Measurements from ENCODE around the gene SMARCE1. TPM values are rescaled to one million over a fixed set of nuclear protein-coding genes. Genes with fewer than 3 reads are reported as not detected.
"Not testable (repeated sequence)": the region's sequence is repeated elsewhere in the genome, so short reads cannot be mapped to it uniquely, and the experiment has no call there.

Gene SMARCE1
- polyA plus RNA-seq, 4 donors: 75.4 to 116 (median 85.5) TPM

DNA sequence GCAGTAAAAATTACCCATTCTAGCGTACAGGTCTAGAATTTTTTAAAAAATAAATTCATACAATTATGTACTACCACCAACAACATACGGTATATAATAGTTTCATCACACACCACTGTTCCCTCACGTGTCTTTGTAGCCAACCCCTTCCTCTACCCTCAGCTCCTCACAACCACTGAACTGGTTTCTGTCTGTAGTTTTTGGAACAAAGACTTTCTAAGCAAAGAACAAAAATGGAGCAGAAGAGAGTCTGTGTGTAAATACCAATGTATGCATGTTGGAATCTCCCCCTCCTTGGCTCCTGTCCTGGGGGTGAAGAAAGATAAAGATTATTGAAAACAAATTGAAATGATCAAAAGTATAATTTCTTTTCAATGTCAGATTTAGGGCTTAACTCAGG is 50.5 kb downstream of the SMARCE1 start:
- Histone ChIP-seq H3K27ac (ENCODE audit: low read depth in 1 of 3, low read length in 2 of 3) (no peak overlapping the region), H3K9me3 (ENCODE audit: control insufficient read depth in 2 of 2, insufficient read depth in 1 of 2, low read depth in 1 of 2, low read length in 1 of 2) (no peaks in the 10 kb centered on the region), H3K4me1 (ENCODE audit: control insufficient read depth in 3 of 3, insufficient read depth in 2 of 3, low read depth in 1 of 3, low read length in 2 of 3) (peaks cover 0 to 8% (median 0%) of the 10 kb centered on the region in 3 donors), H3K27me3 (ENCODE audit: control insufficient read depth in 3 of 3, insufficient read depth in 3 of 3, low read length in 3 of 3) (no peaks in the 10 kb centered on the region), H3K36me3 (ENCODE audit: control insufficient read depth in 3 of 3, insufficient read depth in 2 of 3, low read depth in 1 of 3, low read length in 3 of 3) (no peaks in the 10 kb centered on the region), H3K4me3 (ENCODE audit: low read depth in 1 of 3, low read length in 3 of 3) (no peak overlapping the region)
- no peak for FAIRE-seq
- DNase-seq: no peak
- WGBS, 3 donors: 92 to 96% (median 96%) methylated on average over 3 of the region's 3 CpGs

DNA sequence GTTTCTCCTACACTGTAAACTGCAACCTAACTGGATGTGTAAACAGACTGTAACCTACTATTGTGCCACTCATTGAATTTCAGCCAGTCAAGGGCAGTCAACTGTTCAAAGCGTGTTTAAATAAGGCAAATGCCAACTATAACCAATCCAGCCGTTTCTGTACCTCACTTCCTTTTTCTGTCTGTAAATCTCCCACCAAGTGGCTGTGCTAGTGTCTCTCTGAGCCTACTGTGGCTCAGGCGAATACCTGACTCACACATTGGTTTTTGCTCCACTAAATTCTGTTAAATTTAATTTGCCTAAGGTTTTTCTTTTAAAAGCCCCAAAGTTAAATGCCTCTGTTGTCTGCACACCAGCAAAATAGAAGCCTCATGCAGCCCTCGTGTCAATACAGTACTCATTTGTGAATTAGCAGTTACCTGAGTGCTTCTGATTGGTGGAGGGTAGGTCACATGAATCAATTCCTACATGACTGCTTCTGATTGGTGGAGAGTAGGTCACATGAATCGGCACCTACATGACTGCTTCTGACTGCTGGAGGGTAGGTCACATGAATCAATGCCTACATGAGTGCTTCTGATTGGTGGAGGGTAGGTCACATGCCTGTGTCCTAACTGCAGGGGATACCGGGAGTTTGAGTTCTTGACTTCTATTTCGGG is 51.2 kb downstream of the SMARCE1 start:
- Histone ChIP-seq H3K4me3 (ENCODE audit: low read depth in 1 of 3, low read length in 3 of 3) (no peak overlapping the region), H3K9me3 (ENCODE audit: control insufficient read depth in 2 of 2, insufficient read depth in 1 of 2, low read depth in 1 of 2, low read length in 1 of 2) (no peaks in the 10 kb centered on the region), H3K4me1 (ENCODE audit: control insufficient read depth in 3 of 3, insufficient read depth in 2 of 3, low read depth in 1 of 3, low read length in 2 of 3) (peaks cover 0 to 8% (median 0%) of the 10 kb centered on the region in 3 donors), H3K27ac (ENCODE audit: low read depth in 1 of 3, low read length in 2 of 3) (no peak overlapping the region), H3K27me3 (ENCODE audit: control insufficient read depth in 3 of 3, insufficient read depth in 3 of 3, low read length in 3 of 3) (no peaks in the 10 kb centered on the region), H3K36me3 (ENCODE audit: control insufficient read depth in 3 of 3, insufficient read depth in 2 of 3, low read depth in 1 of 3, low read length in 3 of 3) (no peaks in the 10 kb centered on the region)
- 81 to 85% (median 85%) methylated on average over 7 of the region's 7 CpGs for WGBS, 3 donors
- DNase-seq: no peak
- FAIRE-seq: no peak

DNA sequence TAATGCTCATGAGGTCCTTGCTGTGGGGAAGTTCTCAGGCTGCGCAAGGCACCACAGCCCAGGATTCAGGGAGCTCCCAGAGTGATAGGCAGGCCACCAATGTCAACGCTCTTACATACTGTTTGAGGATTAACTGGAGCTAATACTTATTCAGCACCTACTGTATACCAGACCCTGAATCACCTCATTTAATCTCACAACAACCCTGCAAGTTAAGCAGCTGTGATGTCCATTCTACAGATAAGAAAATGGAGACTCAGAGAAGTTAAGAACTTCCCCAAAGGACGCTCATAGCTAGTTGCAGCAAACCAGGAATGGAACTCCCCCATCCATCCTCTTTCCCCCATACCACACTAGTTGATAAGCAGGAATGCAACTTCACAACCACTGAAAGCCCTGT is 56.9 kb downstream of the SMARCE1 start:
- Histone ChIP-seq H3K4me1 (ENCODE audit: control insufficient read depth in 3 of 3, insufficient read depth in 2 of 3, low read depth in 1 of 3, low read length in 2 of 3) (no peaks in the 10 kb centered on the region), H3K9me3 (ENCODE audit: control insufficient read depth in 2 of 2, insufficient read depth in 1 of 2, low read depth in 1 of 2, low read length in 1 of 2) (no peaks in the 10 kb centered on the region), H3K27me3 (ENCODE audit: control insufficient read depth in 3 of 3, insufficient read depth in 3 of 3, low read length in 3 of 3) (no peaks in the 10 kb centered on the region), H3K36me3 (ENCODE audit: control insufficient read depth in 3 of 3, insufficient read depth in 2 of 3, low read depth in 1 of 3, low read length in 3 of 3) (no peaks in the 10 kb centered on the region), H3K4me3 (ENCODE audit: low read depth in 1 of 3, low read length in 3 of 3) (no peak overlapping the region), H3K27ac (ENCODE audit: low read depth in 1 of 3, low read length in 2 of 3) (no peak overlapping the region)
- FAIRE-seq (no peak), DNase-seq (no peak)
- WGBS, 3 donors: 88 to 95% (median 95%) methylated on average over 3 of the region's 3 CpGs

DNA sequence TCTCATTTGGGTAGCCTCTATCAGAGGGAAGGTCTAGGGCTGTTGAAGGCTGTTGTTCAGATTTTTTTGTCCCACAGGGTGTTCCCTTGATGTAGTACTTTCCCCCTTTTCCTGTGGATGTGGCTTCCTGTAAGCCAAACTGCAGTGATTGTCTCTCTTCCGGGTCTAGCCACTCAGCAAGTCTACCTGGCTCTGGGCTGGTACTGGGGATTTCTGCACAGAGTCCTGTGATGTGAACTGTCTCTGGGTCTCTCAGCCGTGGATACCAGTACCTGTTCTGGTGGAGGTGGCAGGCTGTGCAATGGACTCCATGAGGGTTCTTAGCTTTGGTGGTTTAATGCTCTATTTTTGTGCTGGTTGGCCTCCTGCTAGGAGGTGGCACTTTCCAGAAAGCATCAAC is 59.1 kb downstream of the SMARCE1 start:
- no peaks in the 10 kb centered on the region for H3K9me3 ChIP-seq (ENCODE audit: control insufficient read depth in 2 of 2, insufficient read depth in 1 of 2, low read depth in 1 of 2, low read length in 1 of 2)
- 78 to 86% (median 81%) methylated on average over 2 of the region's 2 CpGs for WGBS, 3 donors
- no peak overlapping the region for H3K4me3 ChIP-seq (ENCODE audit: low read depth in 1 of 3, low read length in 3 of 3)
- no peaks in the 10 kb centered on the region for H3K4me1 ChIP-seq (ENCODE audit: control insufficient read depth in 3 of 3, insufficient read depth in 2 of 3, low read depth in 1 of 3, low read length in 2 of 3)
- DNase-seq (no peak), FAIRE-seq (no peak)
- H3K36me3 ChIP-seq (ENCODE audit: control insufficient read depth in 3 of 3, insufficient read depth in 2 of 3, low read depth in 1 of 3, low read length in 3 of 3): no peaks in the 10 kb centered on the region
- H3K27me3 ChIP-seq (ENCODE audit: control insufficient read depth in 3 of 3, insufficient read depth in 3 of 3, low read length in 3 of 3): no peaks in the 10 kb centered on the region
- no peak overlapping the region for H3K27ac ChIP-seq (ENCODE audit: low read depth in 1 of 3, low read length in 2 of 3)

DNA sequence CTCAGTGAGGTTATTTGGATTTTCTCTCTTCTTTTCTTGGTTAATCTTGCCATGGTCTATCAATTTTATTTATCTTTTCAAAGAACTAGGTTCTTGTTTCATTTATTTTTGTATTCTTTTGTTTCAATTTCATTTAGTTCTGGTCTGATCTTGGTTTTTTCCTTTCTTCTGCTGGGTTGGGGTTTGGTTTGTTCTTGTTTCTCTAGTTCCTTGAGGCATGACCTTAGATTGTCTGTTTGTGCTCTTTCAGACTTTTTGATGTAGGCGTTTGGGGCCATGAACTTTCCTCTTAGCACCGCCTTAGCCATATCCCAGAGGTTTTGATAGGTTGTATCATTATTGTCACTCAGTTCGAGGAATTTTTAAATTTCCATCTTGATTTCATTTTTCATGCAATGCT is 61.4 kb downstream of the SMARCE1 start:
- not testable (repeated sequence) for DNase-seq; H3K4me3 ChIP-seq (ENCODE audit: low read depth in 1 of 3, low read length in 3 of 3); H3K4me1 ChIP-seq (ENCODE audit: control insufficient read depth in 3 of 3, insufficient read depth in 2 of 3, low read depth in 1 of 3, low read length in 2 of 3); FAIRE-seq; H3K27ac ChIP-seq (ENCODE audit: low read depth in 1 of 3, low read length in 2 of 3); H3K9me3 ChIP-seq (ENCODE audit: control insufficient read depth in 2 of 2, insufficient read depth in 1 of 2, low read depth in 1 of 2, low read length in 1 of 2); H3K36me3 ChIP-seq (ENCODE audit: control insufficient read depth in 3 of 3, insufficient read depth in 2 of 3, low read depth in 1 of 3, low read length in 3 of 3); H3K27me3 ChIP-seq (ENCODE audit: control insufficient read depth in 3 of 3, insufficient read depth in 3 of 3, low read length in 3 of 3)
- WGBS, 3 donors: 56 to 69% (median 66%) methylated on average over 3 of the region's 3 CpGs

DNA sequence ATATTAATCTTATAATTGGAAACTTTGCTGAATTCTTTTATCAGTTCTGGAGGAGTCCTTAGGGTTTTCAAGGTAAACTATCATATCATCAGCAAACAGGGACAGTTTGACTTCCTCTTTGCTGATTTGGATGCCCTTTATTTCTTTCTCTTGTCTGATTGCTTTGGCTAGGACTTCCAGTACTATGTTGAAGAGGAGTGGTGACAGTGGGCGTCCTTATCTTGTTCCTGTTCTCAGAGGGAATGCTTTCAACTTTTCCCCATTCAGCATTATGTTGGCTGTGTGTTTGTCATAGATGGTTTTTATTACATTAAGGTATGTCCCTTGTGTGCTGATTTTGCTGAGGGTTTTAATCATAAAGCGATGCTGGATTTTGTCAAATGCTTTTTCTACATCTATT is 62.7 kb downstream of the SMARCE1 start:
- FAIRE-seq; H3K27ac ChIP-seq (ENCODE audit: low read depth in 1 of 3, low read length in 2 of 3): not testable (repeated sequence)

DNA sequence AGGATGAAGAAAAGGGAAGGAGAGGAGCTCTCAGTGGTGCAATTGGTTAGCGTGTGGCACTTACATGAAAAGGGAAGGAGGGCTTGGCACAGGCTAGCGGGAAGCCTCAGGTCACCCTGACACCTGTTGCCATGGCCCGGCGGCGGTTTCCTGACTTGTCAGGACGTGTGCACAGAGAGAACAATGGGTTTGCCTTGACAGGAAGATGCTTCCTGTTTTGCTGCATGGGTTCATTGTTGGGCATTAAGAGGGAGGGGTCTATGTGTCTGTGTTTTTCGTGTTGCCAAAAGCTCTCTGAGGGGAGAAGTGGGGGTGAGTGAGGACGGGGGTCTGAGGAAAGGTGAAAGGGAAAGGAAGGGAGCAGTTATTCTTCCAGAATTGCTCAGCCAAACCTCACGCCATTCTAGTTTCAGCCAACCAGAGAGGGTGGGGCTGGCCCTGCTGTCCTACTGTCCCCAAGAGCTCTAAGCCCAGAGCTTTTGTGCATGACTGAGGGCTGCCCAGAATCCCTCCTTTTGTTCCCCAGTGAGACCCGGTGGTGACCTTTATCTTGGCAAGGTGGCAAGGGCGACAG is 65.2 kb downstream of the SMARCE1 start:
- WGBS, 3 donors: 31 to 37% (median 33%) methylated on average over 11 of the region's 11 CpGs

More for the DNA sequence above, 62.7 kb downstream of the SMARCE1 start:
- H3K4me3 ChIP-seq (ENCODE audit: low read depth in 1 of 3, low read length in 3 of 3); H3K4me1 ChIP-seq (ENCODE audit: control insufficient read depth in 3 of 3, insufficient read depth in 2 of 3, low read depth in 1 of 3, low read length in 2 of 3); H3K9me3 ChIP-seq (ENCODE audit: control insufficient read depth in 2 of 2, insufficient read depth in 1 of 2, low read depth in 1 of 2, low read length in 1 of 2); H3K27me3 ChIP-seq (ENCODE audit: control insufficient read depth in 3 of 3, insufficient read depth in 3 of 3, low read length in 3 of 3); H3K36me3 ChIP-seq (ENCODE audit: control insufficient read depth in 3 of 3, insufficient read depth in 2 of 3, low read depth in 1 of 3, low read length in 3 of 3); DNase-seq: not testable (repeated sequence)
- WGBS, 3 donors: 65 to 85% (median 80%) methylated on average over 2 of the region's 2 CpGs

DNA sequence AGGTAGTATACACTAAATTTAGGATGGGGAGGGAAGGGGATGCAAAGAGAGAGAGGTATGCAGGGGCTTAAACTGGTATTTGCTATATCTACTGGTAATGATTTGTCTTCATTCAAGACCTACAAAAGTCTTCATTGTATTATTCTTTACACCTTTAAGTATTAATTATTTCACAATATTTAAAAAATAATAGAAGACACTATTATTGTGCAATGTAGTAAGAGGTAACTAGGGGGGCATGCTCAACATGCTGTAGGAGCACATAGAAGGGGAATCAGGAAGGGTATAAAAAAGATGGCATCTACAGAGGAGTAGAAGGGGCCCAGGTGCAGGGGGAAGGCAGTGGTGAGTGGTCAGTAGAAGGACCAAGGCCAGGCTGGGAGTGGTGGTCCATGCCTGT is 67.5 kb downstream of the SMARCE1 start:
- FAIRE-seq (no peak), DNase-seq (no peak)
- Histone ChIP-seq H3K9me3 (ENCODE audit: control insufficient read depth in 2 of 2, insufficient read depth in 1 of 2, low read depth in 1 of 2, low read length in 1 of 2) (no peaks in the 10 kb centered on the region), H3K27me3 (ENCODE audit: control insufficient read depth in 3 of 3, insufficient read depth in 3 of 3, low read length in 3 of 3) (peaks cover 0 to 2% (median 0%) of the 10 kb centered on the region in 3 donors), H3K27ac (ENCODE audit: low read depth in 1 of 3, low read length in 2 of 3) (no peak overlapping the region), H3K4me3 (ENCODE audit: low read depth in 1 of 3, low read length in 3 of 3) (no peak overlapping the region), H3K36me3 (ENCODE audit: control insufficient read depth in 3 of 3, insufficient read depth in 2 of 3, low read depth in 1 of 3, low read length in 3 of 3) (no peaks in the 10 kb centered on the region), H3K4me1 (ENCODE audit: control insufficient read depth in 3 of 3, insufficient read depth in 2 of 3, low read depth in 1 of 3, low read length in 2 of 3) (no peaks in the 10 kb centered on the region)

More for the DNA sequence above, 65.2 kb downstream of the SMARCE1 start:
- Histone ChIP-seq H3K27ac (ENCODE audit: low read depth in 1 of 3, low read length in 2 of 3) (peak overlapping the region in 1 of 3 donors; percentile 59), H3K9me3 (ENCODE audit: control insufficient read depth in 2 of 2, insufficient read depth in 1 of 2, low read depth in 1 of 2, low read length in 1 of 2) (no peaks in the 10 kb centered on the region), H3K36me3 (ENCODE audit: control insufficient read depth in 3 of 3, insufficient read depth in 2 of 3, low read depth in 1 of 3, low read length in 3 of 3) (no peaks in the 10 kb centered on the region), H3K4me3 (ENCODE audit: low read depth in 1 of 3, low read length in 3 of 3) (no peak overlapping the region), H3K4me1 (ENCODE audit: control insufficient read depth in 3 of 3, insufficient read depth in 2 of 3, low read depth in 1 of 3, low read length in 2 of 3) (no peaks in the 10 kb centered on the region), H3K27me3 (ENCODE audit: control insufficient read depth in 3 of 3, insufficient read depth in 3 of 3, low read length in 3 of 3) (peaks cover 0 to 1% (median 0%) of the 10 kb centered on the region in 3 donors)
- DNase-seq (peak in 1 of 2 donors; percentile 37), FAIRE-seq (no peak)

DNA sequence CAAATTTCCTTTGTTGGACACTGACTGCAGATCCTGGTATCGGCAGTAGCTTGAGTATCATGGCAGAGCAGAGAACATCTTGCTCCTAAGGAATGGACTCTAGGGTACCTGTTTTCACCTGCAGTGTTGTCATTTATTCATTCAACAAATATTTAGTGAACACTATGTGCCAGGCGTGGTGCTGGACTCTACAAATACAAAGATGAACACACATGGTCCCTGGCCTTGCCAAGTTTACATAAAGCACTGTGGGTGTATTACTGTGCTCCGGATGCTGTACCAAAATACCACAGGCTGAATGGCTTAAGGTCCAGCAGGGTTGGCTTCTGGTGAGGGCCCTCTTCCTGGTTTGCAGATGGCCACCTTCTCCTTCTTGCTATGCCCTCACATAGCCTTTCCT is 68.1 kb downstream of the SMARCE1 start:
- no peaks in the 10 kb centered on the region for H3K9me3 ChIP-seq (ENCODE audit: control insufficient read depth in 2 of 2, insufficient read depth in 1 of 2, low read depth in 1 of 2, low read length in 1 of 2)
- no peak overlapping the region for H3K4me3 ChIP-seq (ENCODE audit: low read depth in 1 of 3, low read length in 3 of 3)
- H3K27ac ChIP-seq (ENCODE audit: low read depth in 1 of 3, low read length in 2 of 3): no peak overlapping the region
- 88 to 96% (median 90%) methylated on average over 3 of the region's 3 CpGs for WGBS, 3 donors
- no peaks in the 10 kb centered on the region for H3K4me1 ChIP-seq (ENCODE audit: control insufficient read depth in 3 of 3, insufficient read depth in 2 of 3, low read depth in 1 of 3, low read length in 2 of 3)
- DNase-seq (no peak), FAIRE-seq (no peak)
- H3K36me3 ChIP-seq (ENCODE audit: control insufficient read depth in 3 of 3, insufficient read depth in 2 of 3, low read depth in 1 of 3, low read length in 3 of 3): no peaks in the 10 kb centered on the region
- peaks cover 0 to 2% (median 0%) of the 10 kb centered on the region in 3 donors for H3K27me3 ChIP-seq (ENCODE audit: control insufficient read depth in 3 of 3, insufficient read depth in 3 of 3, low read length in 3 of 3)
